Measurements from ENCODE around the gene IFIT1B. TPM values are rescaled to one million over a fixed set of nuclear protein-coding genes. Genes with fewer than 3 reads are reported as not detected.
"Not testable (repeated sequence)": the region's sequence is repeated elsewhere in the genome, so short reads cannot be mapped to it uniquely, and the experiment has no call there.

Gene IFIT1B
- total and polyA plus RNA-seq, 2 experiments from 2014 or later = not detected

DNA sequence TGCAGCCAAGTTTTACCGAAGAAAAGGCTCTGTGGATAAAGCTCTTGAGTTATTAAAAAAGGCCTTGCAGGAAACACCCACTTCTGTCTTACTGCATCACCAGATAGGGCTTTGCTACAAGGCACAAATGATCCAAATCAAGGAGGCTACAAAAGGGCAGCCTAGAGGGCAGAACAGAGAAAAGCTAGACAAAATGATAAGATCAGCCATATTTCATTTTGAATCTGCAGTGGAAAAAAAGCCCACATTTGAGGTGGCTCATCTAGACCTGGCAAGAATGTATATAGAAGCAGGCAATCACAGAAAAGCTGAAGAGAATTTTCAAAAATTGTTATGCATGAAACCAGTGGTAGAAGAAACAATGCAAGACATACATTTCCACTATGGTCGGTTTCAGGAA is 25.2 kb downstream of the IFIT1B start:
- DNase-seq (ENCODE audit: low spot score) = no peak
- TF ChIP-seq, protein P1, sequence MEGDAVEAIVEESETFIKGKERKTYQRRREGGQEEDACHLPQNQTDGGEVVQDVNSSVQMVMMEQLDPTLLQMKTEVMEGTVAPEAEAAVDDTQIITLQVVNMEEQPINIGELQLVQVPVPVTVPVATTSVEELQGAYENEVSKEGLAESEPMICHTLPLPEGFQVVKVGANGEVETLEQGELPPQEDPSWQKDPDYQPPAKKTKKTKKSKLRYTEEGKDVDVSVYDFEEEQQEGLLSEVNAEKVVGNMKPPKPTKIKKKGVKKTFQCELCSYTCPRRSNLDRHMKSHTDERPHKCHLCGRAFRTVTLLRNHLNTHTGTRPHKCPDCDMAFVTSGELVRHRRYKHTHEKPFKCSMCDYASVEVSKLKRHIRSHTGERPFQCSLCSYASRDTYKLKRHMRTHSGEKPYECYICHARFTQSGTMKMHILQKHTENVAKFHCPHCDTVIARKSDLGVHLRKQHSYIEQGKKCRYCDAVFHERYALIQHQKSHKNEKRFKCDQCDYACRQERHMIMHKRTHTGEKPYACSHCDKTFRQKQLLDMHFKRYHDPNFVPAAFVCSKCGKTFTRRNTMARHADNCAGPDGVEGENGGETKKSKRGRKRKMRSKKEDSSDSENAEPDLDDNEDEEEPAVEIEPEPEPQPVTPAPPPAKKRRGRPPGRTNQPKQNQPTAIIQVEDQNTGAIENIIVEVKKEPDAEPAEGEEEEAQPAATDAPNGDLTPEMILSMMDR (IDR thresholded peaks at IDR 0.05; ENCODE audit: poor library complexity) = no peak
- no peaks in the 10 kb centered on the region for H3K27me3 ChIP-seq
- H3K36me3 ChIP-seq (replicated peaks; ENCODE audit: insufficient read depth, low read depth) = no peaks in the 10 kb centered on the region
- WGBS (ENCODE audit: low lambda C conversion rate, missing lambda C conversion rate) = 91% methylated on average over 2 of the region's 2 CpGs
- no peaks in the 10 kb centered on the region for H3K9me3 ChIP-seq (ENCODE audit: low read depth)
- H3K4me2 ChIP-seq = no peak overlapping the region
- H3K27ac ChIP-seq = no peak overlapping the region
- H3K4me3 ChIP-seq = no peak overlapping the region
- no peaks in the 10 kb centered on the region for H3K79me2 ChIP-seq
- no peaks in the 10 kb centered on the region for H4K20me1 ChIP-seq (ENCODE audit: insufficient read depth, poor library complexity, severe bottlenecking)
- no peaks in the 10 kb centered on the region for H3K9me2 ChIP-seq (replicated peaks; ENCODE audit: insufficient read depth)
- no peak overlapping the region for H2AFZ ChIP-seq
- no peaks in the 10 kb centered on the region for H3K4me1 ChIP-seq (ENCODE audit: insufficient read depth)

DNA sequence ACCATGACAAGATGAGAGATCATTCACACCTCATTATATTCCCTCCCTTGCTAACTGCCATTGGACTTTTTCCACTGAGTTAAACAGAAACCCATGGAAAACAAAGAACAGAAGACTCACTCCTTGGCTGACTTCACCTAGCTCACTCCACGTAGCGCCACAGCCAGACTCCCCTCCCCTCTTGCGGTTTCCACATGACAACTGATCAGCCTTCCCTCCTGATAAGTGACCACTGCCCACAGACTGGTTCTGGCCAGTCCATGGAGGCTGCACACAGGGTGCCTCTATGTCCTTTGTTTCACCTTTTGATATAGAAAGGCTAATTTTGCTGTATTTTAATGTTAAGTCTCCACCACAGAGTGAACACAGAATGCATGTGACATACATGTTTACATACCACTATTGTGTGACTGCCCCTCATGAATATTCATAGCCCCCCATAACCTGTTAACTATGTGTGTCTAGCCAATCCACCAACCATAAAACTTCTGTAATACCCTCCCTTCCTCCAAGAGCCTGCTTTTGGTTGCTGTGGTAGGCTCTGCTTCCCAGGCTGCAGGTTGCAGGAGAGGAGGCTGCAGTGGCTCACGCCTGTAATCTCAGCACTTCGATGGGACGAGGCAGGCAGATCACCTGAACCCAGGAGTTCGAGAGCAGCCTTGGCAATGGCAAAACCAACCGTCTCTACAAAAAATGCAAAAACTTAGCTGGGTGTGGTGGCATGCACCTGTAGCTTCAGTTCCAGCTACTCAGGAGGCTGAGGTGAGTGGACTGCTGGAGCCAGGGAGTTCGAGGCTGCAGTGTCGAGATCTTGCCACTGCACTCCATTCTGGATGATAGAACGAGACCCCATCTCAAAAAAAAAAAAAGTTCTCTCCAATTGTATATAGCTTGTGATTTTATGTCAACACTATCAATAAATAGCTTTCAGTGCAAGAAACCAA is 26.5 kb downstream of the IFIT1B start:
- H2AFZ ChIP-seq = no peak overlapping the region
- H3K4me3 ChIP-seq = no peak overlapping the region
- no peaks in the 10 kb centered on the region for H3K9me3 ChIP-seq (ENCODE audit: low read depth)
- H3K9me2 ChIP-seq (replicated peaks; ENCODE audit: insufficient read depth) = no peaks in the 10 kb centered on the region
- WGBS (ENCODE audit: low lambda C conversion rate, missing lambda C conversion rate) = 90% methylated on average over 11 of the region's 11 CpGs
- no peaks in the 10 kb centered on the region for H3K36me3 ChIP-seq (replicated peaks; ENCODE audit: insufficient read depth, low read depth)
- no peak overlapping the region for H3K4me2 ChIP-seq
- no peak for DNase-seq (ENCODE audit: low spot score)
- no peaks in the 10 kb centered on the region for H4K20me1 ChIP-seq (ENCODE audit: insufficient read depth, poor library complexity, severe bottlenecking)
- TF ChIP-seq, protein P1 (IDR thresholded peaks at IDR 0.05; ENCODE audit: poor library complexity) = no peak
- TF ChIP-seq EZH2 (IDR thresholded peaks at IDR 0.05; ENCODE audit: borderline replicate concordance) = no peak
- TF ChIP-seq EZH2phosphoT487 (IDR thresholded peaks at IDR 0.05; ENCODE audit: low read depth, severe bottlenecking, unreplicated experiment) = no peak
- no peaks in the 10 kb centered on the region for H3K27me3 ChIP-seq
- no peak overlapping the region for H3K27ac ChIP-seq
- no peaks in the 10 kb centered on the region for H3K79me2 ChIP-seq
- no peaks in the 10 kb centered on the region for H3K4me1 ChIP-seq (ENCODE audit: insufficient read depth)

DNA sequence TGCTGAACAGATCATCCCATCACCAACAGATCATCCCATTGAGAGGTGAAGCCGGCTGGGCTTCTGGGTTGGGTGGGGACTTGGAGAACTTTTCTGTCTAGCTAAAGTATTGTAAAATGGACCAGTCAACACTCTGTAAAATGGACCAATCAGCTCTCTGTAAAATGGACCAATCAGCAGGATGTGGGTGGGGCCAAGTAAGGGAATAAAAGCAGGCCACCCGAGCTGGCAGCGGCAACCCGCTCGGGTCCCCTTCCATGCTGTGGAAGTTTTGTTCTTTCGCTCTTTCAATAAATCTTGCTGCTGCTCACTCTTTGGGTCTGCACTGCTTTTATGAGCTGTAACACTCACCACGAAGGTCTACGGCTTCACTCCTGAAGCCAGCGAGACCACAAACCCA is 28.3 kb downstream of the IFIT1B start:
- DNase-seq (ENCODE audit: low spot score); H3K4me2 ChIP-seq; H3K79me2 ChIP-seq; H3K27ac ChIP-seq; H3K36me3 ChIP-seq (replicated peaks; ENCODE audit: insufficient read depth, low read depth); H3K9me2 ChIP-seq (replicated peaks; ENCODE audit: insufficient read depth); H4K20me1 ChIP-seq (ENCODE audit: insufficient read depth, poor library complexity, severe bottlenecking); H3K9me3 ChIP-seq (ENCODE audit: low read depth); H3K4me1 ChIP-seq (ENCODE audit: insufficient read depth); H3K27me3 ChIP-seq; H3K4me3 ChIP-seq; H2AFZ ChIP-seq: not testable (repeated sequence)
- 98% methylated on average over 9 of the region's 9 CpGs for WGBS (ENCODE audit: low lambda C conversion rate, missing lambda C conversion rate)

DNA sequence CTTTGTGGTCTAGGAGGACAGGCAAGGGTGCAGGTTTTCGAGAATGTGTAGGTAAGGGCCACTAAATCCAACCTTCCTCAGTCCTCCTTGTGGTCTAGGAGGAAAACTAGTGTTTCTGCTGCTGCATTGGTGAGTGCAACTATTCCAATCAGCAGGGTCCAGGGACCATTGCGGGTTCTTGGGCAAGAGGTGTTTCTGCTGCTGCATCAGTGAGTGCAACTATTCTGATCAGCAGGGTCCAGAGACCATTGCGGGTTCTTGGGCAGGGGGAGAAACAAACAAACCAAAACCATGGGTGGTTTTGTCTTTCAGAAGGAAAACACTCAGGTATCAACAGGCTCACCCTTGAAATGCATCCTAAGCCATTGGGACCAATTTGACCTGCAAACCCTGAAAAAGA is 29.9 kb downstream of the IFIT1B start:
- H3K36me3 ChIP-seq (replicated peaks; ENCODE audit: insufficient read depth, low read depth); H3K27me3 ChIP-seq; H3K9me2 ChIP-seq (replicated peaks; ENCODE audit: insufficient read depth); H2AFZ ChIP-seq; H3K9me3 ChIP-seq (ENCODE audit: low read depth); H3K27ac ChIP-seq; H3K4me2 ChIP-seq; DNase-seq (ENCODE audit: low spot score); H4K20me1 ChIP-seq (ENCODE audit: insufficient read depth, poor library complexity, severe bottlenecking); H3K79me2 ChIP-seq; H3K4me1 ChIP-seq (ENCODE audit: insufficient read depth); H3K4me3 ChIP-seq: not testable (repeated sequence)
- WGBS (ENCODE audit: low lambda C conversion rate, missing lambda C conversion rate) = 96% methylated on average over 3 of the region's 3 CpGs

DNA sequence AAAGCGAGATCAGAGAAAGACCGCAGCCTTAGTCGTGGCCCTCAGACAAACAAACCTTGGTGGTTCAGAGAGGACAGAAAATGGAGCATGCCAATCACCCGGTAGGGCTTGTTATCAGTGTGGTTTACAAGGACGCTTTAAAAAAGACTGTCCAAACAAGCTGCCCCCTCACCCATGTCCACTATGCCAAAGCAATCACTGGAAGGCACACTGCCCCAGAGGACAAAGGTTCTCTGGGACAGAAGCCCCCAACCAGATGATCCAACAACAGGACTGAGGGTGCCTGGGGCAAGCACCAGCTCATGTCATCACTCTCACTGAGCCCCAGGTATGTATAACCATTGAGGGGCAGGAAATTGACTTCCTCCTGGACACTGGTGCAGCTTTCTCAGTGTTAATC is 31.4 kb downstream of the IFIT1B start:
- not testable (repeated sequence) for H3K4me2 ChIP-seq; H3K9me3 ChIP-seq (ENCODE audit: low read depth); H3K9me2 ChIP-seq (replicated peaks; ENCODE audit: insufficient read depth); H3K27ac ChIP-seq; H3K79me2 ChIP-seq; H3K4me3 ChIP-seq; H3K4me1 ChIP-seq (ENCODE audit: insufficient read depth); H3K36me3 ChIP-seq (replicated peaks; ENCODE audit: insufficient read depth, low read depth); H2AFZ ChIP-seq; DNase-seq (ENCODE audit: low spot score); H4K20me1 ChIP-seq (ENCODE audit: insufficient read depth, poor library complexity, severe bottlenecking); H3K27me3 ChIP-seq
- 87% methylated on average over 5 of the region's 5 CpGs for WGBS (ENCODE audit: low lambda C conversion rate, missing lambda C conversion rate)

DNA sequence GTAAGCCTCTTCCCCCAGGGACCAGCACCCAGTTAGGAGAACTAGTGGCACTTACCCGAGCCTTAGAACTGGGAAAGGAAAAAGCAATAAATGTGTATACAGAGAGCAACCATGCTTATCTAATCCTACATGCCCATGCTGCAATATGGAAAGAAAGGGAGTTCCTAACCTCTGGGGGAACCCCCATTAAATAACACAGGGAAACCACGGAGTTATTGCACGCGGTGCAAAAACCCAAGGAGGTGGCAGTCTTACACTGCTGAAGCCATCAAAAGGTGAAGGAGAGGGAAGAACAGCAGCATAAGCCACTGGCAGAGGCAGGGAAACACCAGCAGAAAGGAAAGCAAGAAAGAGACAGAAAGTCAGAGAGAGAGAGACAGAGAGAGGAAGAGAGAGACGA is 32.7 kb downstream of the IFIT1B start:
- not testable (repeated sequence) for H3K9me2 ChIP-seq (replicated peaks; ENCODE audit: insufficient read depth); H2AFZ ChIP-seq; H3K4me3 ChIP-seq; DNase-seq (ENCODE audit: low spot score); H4K20me1 ChIP-seq (ENCODE audit: insufficient read depth, poor library complexity, severe bottlenecking); H3K36me3 ChIP-seq (replicated peaks; ENCODE audit: insufficient read depth, low read depth); H3K4me2 ChIP-seq; H3K27me3 ChIP-seq; H3K9me3 ChIP-seq (ENCODE audit: low read depth); H3K4me1 ChIP-seq (ENCODE audit: insufficient read depth); H3K27ac ChIP-seq
- WGBS (ENCODE audit: low lambda C conversion rate, missing lambda C conversion rate) = 89% methylated on average over 5 of the region's 5 CpGs
- H3K79me2 ChIP-seq = peaks cover 13% of the 10 kb centered on the region

DNA sequence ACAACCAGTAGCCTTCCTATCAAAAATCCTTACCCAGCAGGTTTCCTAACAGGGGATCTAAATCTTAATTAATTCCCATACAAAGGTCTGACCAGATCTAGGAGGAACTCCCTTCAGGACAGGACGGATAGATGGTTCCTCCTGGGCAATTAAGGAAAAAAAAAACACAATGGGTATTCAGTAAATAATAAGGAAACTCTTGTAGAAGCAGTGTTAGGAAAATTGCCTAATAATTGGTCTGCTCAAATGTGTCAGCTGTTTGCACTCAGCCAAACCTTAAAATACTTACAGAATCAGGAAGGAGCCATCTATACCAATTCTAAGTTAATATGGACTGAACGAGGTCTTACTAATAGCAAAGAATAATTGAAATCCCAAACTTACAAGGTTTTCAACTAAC is 33.3 kb downstream of the IFIT1B start:
- not testable (repeated sequence) for H3K27ac ChIP-seq; DNase-seq (ENCODE audit: low spot score); H3K4me2 ChIP-seq; H3K9me3 ChIP-seq (ENCODE audit: low read depth); H4K20me1 ChIP-seq (ENCODE audit: insufficient read depth, poor library complexity, severe bottlenecking); H3K9me2 ChIP-seq (replicated peaks; ENCODE audit: insufficient read depth); H3K27me3 ChIP-seq; H3K36me3 ChIP-seq (replicated peaks; ENCODE audit: insufficient read depth, low read depth); H3K4me1 ChIP-seq (ENCODE audit: insufficient read depth); H2AFZ ChIP-seq; H3K4me3 ChIP-seq
- 90% methylated on average over 2 of the region's 2 CpGs for WGBS (ENCODE audit: low lambda C conversion rate, missing lambda C conversion rate)
- H3K79me2 ChIP-seq = peaks cover 19% of the 10 kb centered on the region
